Kasumi-1 (cell line): ENCODE data around the gene SLC9A9.
A peak's percentile ranks its signal among the peaks of the same experiment; 100 is the strongest.

ENCODE experiments used
- DNase-seq, 2 experiments: peaks; one replicate each; lab custom pipeline; 2025; lab: John Stamatoyannopoulos, UW

The SLC9A9 gene

GRCh38 chr3:143597774-143598652 lies 250.3 kb downstream of the SLC9A9 start:
- DNase-seq: no peak

GRCh38 chr3:143596957-143597642 lies 251.2 kb downstream of the SLC9A9 start:
- DNase-seq: no peak

DNA sequence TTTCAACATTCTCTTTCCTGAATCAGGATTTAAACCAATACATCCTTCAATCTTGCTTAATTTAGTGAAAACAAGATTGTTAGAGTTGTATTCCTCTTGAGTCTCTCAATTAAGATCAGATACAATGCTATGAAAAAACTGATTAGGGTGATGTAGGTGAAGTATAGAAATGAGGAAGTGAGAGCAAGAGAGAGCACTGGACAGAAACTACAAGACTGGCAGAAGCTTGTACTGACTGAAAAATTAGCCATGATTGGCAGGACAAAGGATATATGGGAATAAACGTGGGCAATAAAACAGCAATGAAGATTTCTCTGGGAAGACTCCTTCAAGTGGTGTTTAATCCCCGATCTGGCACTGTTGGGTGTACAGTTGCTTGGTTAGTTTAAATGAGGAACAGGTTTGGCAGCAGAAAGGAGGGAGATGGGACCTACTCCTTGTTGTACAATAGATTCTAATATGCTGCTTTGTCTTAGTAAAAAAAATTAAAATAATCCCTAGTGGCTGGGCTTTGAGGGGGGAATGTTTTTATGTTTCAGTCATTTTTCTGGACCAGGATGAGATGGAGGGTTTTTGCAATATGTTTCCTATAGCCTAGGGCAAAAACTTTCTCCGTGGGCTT lies 252.7 kb downstream of the SLC9A9 start:
- DNase-seq: peak; percentile 14 to 53

- DNase-seq: no peak
These were observed 254.1 kb downstream of the SLC9A9 start for GRCh38 chr3:143594206-143594605.

- no peak for DNase-seq
These were observed 257.6 kb downstream of the SLC9A9 start for GRCh38 chr3:143590660-143591059.

- DNase-seq: no peak
These were observed 261.7 kb downstream of the SLC9A9 start for GRCh38 chr3:143586576-143586975.

DNA sequence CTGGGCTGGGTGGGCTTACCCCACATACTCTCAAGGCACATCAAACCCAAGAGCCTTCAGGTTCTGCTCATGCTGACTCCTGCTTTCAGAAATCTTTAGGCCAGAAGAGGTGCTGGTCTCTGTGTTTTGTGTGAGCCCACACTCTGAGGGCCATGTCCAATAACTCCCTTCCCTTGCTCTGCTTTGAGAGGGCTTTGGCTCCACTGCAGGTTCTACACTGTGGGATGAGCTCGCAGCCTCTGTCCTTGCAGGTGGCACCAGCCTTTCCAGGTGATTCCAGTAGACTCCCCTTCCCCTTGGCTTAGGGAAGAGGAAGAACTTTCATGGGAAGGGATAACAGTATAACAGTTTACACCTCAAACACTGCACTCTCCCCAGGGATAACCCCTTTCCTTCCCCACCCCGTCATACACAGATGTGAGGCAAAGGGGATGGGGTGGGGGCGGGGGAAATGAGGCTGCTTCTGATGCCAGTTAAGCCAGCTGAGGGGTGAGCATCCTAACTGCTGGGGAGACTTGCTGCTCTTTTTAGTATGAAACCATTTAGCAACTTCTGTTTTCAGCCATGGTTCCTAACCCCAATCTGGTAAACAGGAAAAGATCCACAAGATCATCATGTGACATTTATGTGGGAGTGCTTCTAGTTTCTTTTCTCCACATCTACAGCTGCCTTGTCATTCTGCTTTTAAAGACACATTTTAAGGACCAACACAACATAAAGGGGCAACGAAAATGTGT lies 262.4 kb downstream of the SLC9A9 start:
- peak; percentile 12 to 24 for DNase-seq

- no peak for DNase-seq
These were observed 263.8 kb downstream of the SLC9A9 start for GRCh38 chr3:143584474-143584873.

DNA sequence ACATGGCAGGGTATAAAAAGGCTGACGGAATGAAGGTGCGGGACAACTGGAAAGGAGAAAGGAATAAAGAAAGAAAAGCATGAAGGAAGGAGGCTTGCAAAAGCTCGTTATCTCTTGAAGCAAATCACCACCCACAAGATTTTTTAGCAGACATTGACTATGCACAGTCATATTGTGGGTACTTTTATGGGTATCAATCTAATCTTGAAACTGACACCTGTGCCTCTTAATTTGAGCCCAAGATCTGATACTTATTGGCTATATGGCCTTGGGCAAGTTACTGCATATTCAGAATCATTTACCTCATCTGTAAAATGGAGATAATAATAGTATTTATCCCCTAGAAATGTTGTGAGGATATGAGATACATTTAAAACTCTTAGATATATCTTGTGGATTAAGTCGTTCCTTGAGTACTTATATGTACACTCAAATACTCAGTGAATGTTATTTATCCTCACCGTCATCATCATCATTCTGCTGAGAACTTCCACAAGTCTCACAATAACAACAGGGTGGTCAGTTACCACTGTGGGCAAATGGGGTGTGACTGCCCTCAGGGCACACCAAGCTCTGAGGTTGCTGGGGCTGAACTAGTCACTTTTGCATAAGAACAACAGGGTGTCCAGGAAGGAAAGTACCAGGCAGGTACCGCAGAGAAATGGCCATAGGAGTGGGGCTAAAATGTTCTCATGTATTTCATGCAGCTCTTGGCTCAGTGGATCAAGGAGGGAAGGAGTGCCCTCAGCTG lies 266.1 kb downstream of the SLC9A9 start:
- DNase-seq: no peak

DNA sequence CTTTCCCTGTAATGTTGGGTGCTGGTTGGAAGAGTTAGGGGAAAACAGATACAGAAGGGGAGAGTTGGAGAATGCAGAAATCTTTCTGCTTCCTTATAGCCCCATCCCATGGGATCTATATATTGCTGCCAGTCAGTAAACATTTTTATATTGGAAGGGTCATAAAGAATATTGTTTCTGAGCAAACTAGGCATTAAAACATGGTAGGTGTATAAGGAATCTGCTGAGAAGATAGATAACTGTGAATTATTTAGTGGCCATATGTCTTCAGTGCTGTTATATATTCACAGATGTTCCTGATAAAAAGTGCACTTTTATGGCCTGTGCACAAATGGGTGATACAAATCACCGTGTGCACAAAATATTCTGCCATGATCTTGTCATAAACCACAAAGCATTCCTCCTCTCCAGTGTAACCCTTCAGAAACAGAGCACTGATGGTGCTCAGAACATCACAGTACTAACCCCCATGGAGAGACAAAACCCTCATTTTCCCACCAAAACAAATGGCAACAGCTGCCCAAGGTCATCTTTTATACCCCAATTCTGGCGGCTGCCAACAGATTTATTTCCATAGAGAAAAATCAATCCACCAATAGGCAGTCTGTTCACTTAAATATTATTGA lies 269.3 kb downstream of the SLC9A9 start:
- DNase-seq: no peak

DNA sequence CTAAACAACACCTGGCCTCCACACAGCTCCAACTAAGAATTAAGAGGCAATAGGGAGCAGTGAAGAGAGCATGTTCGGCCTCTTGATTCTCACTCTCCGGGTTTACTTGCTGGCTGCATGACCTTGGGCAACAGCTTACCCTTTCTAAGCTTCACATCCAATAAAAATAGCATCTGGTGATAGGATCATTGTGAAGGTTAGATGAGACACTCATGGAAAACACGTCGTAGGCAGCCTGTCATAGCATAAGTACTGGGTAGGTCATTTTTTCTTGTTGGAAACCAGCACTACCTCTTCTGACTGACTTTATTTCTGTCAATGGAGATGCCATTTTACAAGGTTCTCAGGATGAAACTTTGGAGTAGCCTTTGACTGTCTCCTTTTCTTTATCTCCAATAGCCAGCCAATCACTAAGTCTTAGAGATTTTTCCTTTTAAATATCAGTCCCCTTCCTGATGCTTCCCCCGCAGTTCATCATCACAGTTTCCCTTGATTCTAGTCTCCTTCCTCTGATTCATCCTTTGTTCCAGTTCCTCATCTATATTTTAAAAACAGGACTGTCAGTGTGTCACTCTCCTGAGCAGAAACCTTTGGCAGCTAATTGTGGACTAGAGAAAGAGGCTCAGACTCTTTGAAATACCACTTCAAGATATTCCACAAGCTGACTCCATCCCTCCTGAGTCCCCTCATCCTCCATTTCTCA lies 271.5 kb downstream of the SLC9A9 start:
- DNase-seq: no peak

DNA sequence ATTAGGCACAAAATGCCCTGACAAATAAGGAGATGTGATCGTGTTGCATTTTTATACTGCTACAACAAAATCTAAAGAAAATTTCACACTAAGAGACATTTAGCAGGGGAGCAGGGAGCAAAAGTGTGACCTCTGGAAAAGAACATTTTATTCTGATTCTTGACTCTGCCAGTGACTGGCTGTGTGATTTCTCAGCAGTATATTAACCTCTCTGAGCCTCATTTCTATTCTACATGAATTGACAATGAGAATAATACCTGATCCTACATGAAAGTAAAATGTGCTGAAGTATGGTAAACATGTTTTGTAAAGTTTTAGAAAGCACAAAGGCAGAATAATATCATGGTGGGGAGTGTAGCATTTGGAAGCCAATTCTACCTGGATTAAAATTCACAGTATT lies 273.3 kb downstream of the SLC9A9 start:
- no peak for DNase-seq

GRCh38 chr3:143573610-143574303 lies 274.5 kb downstream of the SLC9A9 start:
- no peak for DNase-seq

- peak; percentile 28 to 31 for DNase-seq
These were observed 276.7 kb downstream of the SLC9A9 start for GRCh38 chr3:143571548-143571947.

- DNase-seq: no peak
These were observed 280.4 kb downstream of the SLC9A9 start for GRCh38 chr3:143567823-143568222.

- DNase-seq: peak; percentile 39 to 46
These were observed 282.3 kb downstream of the SLC9A9 start for GRCh38 chr3:143565951-143566350.

DNA sequence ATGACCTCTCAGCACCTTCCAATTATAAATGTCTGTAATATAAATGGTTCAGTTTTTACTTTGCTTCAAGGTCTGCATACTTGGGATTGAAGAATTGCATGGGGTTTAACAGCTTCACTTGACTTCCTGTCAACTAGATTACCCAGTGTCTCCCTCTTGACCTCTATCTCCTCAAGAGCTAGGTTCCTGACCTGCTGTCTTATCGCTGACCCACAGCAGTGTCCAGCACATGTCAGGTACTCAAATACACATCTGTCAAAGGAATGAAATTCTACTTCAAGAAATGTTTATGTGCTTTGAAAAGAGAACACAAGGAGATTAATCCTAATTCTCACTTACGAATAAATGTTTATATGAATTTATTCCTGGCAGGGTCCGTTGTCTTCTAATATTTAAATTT lies 284.5 kb downstream of the SLC9A9 start:
- DNase-seq: no peak

DNA sequence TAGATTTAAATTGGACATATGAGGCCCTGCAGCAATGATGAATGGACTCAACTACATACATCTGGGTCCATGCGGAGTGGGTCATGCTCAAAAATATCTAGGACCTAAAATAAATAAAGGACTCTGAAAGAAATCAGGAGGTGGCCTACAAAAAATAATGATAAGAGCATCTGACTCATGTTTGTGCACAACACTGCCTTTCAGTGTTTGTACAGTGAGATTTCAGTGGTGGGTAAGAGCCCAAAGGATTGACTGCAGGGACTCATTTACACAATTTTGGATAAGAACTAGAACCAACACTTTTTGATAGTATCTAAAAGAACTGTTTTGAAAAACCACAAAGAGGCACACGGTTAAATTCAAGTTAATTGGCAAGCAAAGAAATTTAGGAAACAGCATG lies 285.5 kb downstream of the SLC9A9 start:
- no peak for DNase-seq

GRCh38 chr3:143559296-143559695 lies 289.0 kb downstream of the SLC9A9 start:
- DNase-seq: no peak

- DNase-seq: no peak
These were observed 295.4 kb downstream of the SLC9A9 start for GRCh38 chr3:143552851-143553250.
